ENCODE results near the gene RITA1.

The RITA1 gene

GRCh38 chr12:113216027-113216426 is 30.5 kb downstream of the RITA1 start:
- Histone ChIP-seq H3K9me3 (ENCODE audit: severe bottlenecking) (no peaks in the 10 kb centered on the region), H3K36me3 (no peaks in the 10 kb centered on the region), H3K27me3 (ENCODE audit: insufficient read depth, low read depth, severe bottlenecking) (no peaks in the 10 kb centered on the region), H3K27ac (no peak overlapping the region), H3K4me3 (ENCODE audit: low read depth, low read length) (no peak overlapping the region)
- no peak for TF ChIP-seq CTCF (IDR thresholded peaks at IDR 0.05; ENCODE audit: low read depth, low read length)
- no peak for DNase-seq

- no peak for DNase-seq
- Histone ChIP-seq H3K27ac (peak overlapping the region; percentile 34; the same call in 1 of the 2 replicates), H3K36me3 (no peaks in the 10 kb centered on the region), H3K4me3 (ENCODE audit: low read depth, low read length) (peak overlapping the region; percentile 90), H3K9me3 (ENCODE audit: severe bottlenecking) (no peaks in the 10 kb centered on the region), H3K27me3 (ENCODE audit: insufficient read depth, low read depth, severe bottlenecking) (no peaks in the 10 kb centered on the region)
- TF ChIP-seq CTCF (IDR thresholded peaks at IDR 0.05; ENCODE audit: low read depth, low read length) = no peak
Measured at GRCh38 chr12:113220593-113221180, 35.2 kb downstream of the RITA1 start.

GRCh38 chr12:113221181-113221996 is 35.9 kb downstream of the RITA1 start, which contains the start of gene TPCN1:
TSS of gene TPCN1 (plus strand) at chr12:113221464. CDS start at chr12:113226853, 5,389 bp downstream.
- Histone ChIP-seq H3K27me3 (ENCODE audit: insufficient read depth, low read depth, severe bottlenecking) (no peaks in the 10 kb centered on the region), H3K36me3 (no peaks in the 10 kb centered on the region), H3K27ac (peak within 1 kb of the TSS; percentile 84), H3K9me3 (ENCODE audit: severe bottlenecking) (no peaks in the 10 kb centered on the region), H3K4me3 (ENCODE audit: low read depth, low read length) (peak within 1 kb of the TSS; percentile 90)
- DNase-seq = peak; percentile 99
- TF ChIP-seq CTCF (IDR thresholded peaks at IDR 0.05; ENCODE audit: low read depth, low read length) = no peak

- DNase-seq = no peak
- no peaks in the 10 kb centered on the region for H3K27me3 ChIP-seq (ENCODE audit: insufficient read depth, low read depth, severe bottlenecking)
- no peaks in the 10 kb centered on the region for H3K9me3 ChIP-seq (ENCODE audit: severe bottlenecking)
- TF ChIP-seq CTCF (IDR thresholded peaks at IDR 0.05; ENCODE audit: low read depth, low read length) = no peak
- peak overlapping the region; percentile 53 for H3K4me3 ChIP-seq (ENCODE audit: low read depth, low read length)
- no peaks in the 10 kb centered on the region for H3K36me3 ChIP-seq
- peak overlapping the region; percentile 84 for H3K27ac ChIP-seq
Measured at GRCh38 chr12:113221997-113222729, 36.6 kb downstream of the RITA1 start.

- Histone ChIP-seq H3K4me3 (ENCODE audit: low read depth, low read length) (no peak overlapping the region), H3K27ac (no peak overlapping the region), H3K36me3 (no peaks in the 10 kb centered on the region), H3K9me3 (ENCODE audit: severe bottlenecking) (no peaks in the 10 kb centered on the region), H3K27me3 (ENCODE audit: insufficient read depth, low read depth, severe bottlenecking) (no peaks in the 10 kb centered on the region)
- no peak for DNase-seq
- TF ChIP-seq CTCF (IDR thresholded peaks at IDR 0.05; ENCODE audit: low read depth, low read length) = no peak
Measured at GRCh38 chr12:113222730-113223531, 37.4 kb downstream of the RITA1 start.
